SK-N-SH (cell line): ENCODE measurements around the gene GNS. TPM values are rescaled to one million over a fixed set of nuclear protein-coding genes. Genes with fewer than 3 reads are reported as not detected.

Experiments
- CTCF ChIA-PET: fragments of 300-600, 350-600 bp; formaldehyde crosslinking; extraction: SDS; loops from one replicate; lab custom pipeline; 2021; lab: Yijun Ruan, JAX
- POLR2A ChIA-PET: fragments of 350-600 bp; sonication (Branson Sonifier 250); formaldehyde crosslinking; extraction: SDS; loops from one replicate; lab custom pipeline; 2020; ENCODE audit warnings: antibody characterized with exemption, inconsistent platforms; lab: Yijun Ruan, JAX
- DNase-seq: peaks from one replicate; pipeline ENCODE4 v3.0.0; 2012
- H2AFZ ChIP-seq: fragments of 200-600 bp; sonication (generic); 2 replicates; pipeline ENCODE4 v1.8.1; 2016; ENCODE audit warnings: antibody characterized with exemption, mild to moderate bottlenecking, low read depth
- H3F3A ChIP-seq: fragments of 200-600 bp; sonication (generic); replicated peaks from 2 replicates; pipeline ENCODE3; 2016; ENCODE audit warnings: antibody characterized with exemption, mild to moderate bottlenecking; ENCODE audit not compliant: insufficient read depth
- H3K27ac ChIP-seq, 2 experiments: fragments of 200-500 bp in 1 of 2; fragments of 200-600 bp in 1 of 2; sonication (Bioruptor generic) in 1 of 2; sonication (generic), shearing (Covaris generic) in 1 of 2; 2 replicates each; pipeline versions ENCODE4 v1.5.1 to v1.6.1; 2014 to 2016; ENCODE audit warnings: low read depth in 2 of 2, inconsistent platforms in 1 of 2, low read length in 1 of 2, mild to moderate bottlenecking in 1 of 2, mixed read lengths in 1 of 2
- H3K27me3 ChIP-seq: fragments of 200-600 bp; sonication (generic), shearing (Covaris generic); 2 replicates; pipeline ENCODE4 v1.6.1; 2016; ENCODE audit warnings: mixed run types; ENCODE audit not compliant: insufficient read depth
- H3K36me3 ChIP-seq, 2 experiments: fragments of 200-500 bp in 1 of 2; fragments of 200-600 bp in 1 of 2; sonication (Bioruptor generic) in 1 of 2; sonication (generic) in 1 of 2; replicated peaks in 1 of 2; 2 replicates each; pipeline versions ENCODE3 to v1.5.1; 2014 to 2016; ENCODE audit warnings: low read length in 1 of 2, mild to moderate bottlenecking in 1 of 2; ENCODE audit not compliant: insufficient read depth in 2 of 2, control insufficient read depth in 1 of 2
- H3K4me1 ChIP-seq, 2 experiments: fragments of 200-500 bp in 1 of 2; fragments of 200-600 bp in 1 of 2; sonication (Bioruptor generic) in 1 of 2; sonication (generic), shearing (Covaris generic) in 1 of 2; 2 replicates each; pipeline versions ENCODE4 v1.5.1 to v1.6.1; 2014 to 2016; ENCODE audit warnings: low read depth in 1 of 2, low read length in 1 of 2, mixed run types in 1 of 2; ENCODE audit not compliant: insufficient read depth in 2 of 2, control insufficient read depth in 1 of 2
- H3K4me2 ChIP-seq: fragments of 200-600 bp; sonication (generic), shearing (Covaris generic); 2 replicates; pipeline ENCODE4 v1.6.1; 2017; ENCODE audit warnings: mixed run types
- H3K4me3 ChIP-seq, 2 experiments: fragments of 200-500 bp in 1 of 2; fragments of 200-600 bp in 1 of 2; sonication (Bioruptor generic) in 1 of 2; sonication (generic), shearing (Covaris generic) in 1 of 2; 2 replicates each; pipeline versions ENCODE4 v1.5.1 to v1.8.1; 2014 to 2016; ENCODE audit warnings: low read depth in 2 of 2, inconsistent platforms in 1 of 2, low read length in 1 of 2, mild to moderate bottlenecking in 1 of 2, mixed read lengths in 1 of 2, moderate library complexity in 1 of 2
- H3K79me2 ChIP-seq: fragments of 200-600 bp; sonication (generic); 2 replicates; pipeline ENCODE4 v1.8.1; 2017; ENCODE audit warnings: mild to moderate bottlenecking; ENCODE audit not compliant: insufficient read depth
- H3K9ac ChIP-seq: fragments of 200-600 bp; sonication (generic); 2 replicates; pipeline ENCODE4 v1.6.1; 2017; ENCODE audit warnings: mixed run types
- H3K9me2 ChIP-seq: fragments of 200-600 bp; sonication (generic); 2 replicates; pipeline ENCODE4 v1.6.1; 2017; ENCODE audit warnings: mixed run types
- H3K9me3 ChIP-seq: fragments of 200-600 bp; sonication (generic); 2 replicates; pipeline ENCODE4 v1.6.1; 2017; ENCODE audit warnings: mixed run types, mild to moderate bottlenecking, moderate library complexity
- H4K20me1 ChIP-seq: fragments of 200-600 bp; sonication (generic); 2 replicates; pipeline ENCODE4 v1.6.1; 2017; ENCODE audit warnings: mild to moderate bottlenecking, mixed run types; ENCODE audit not compliant: insufficient read depth
- CTCF ChIP-seq: fragments of 200-600 bp; sonication (generic); IDR thresholded peaks from 2 replicates; pipeline ENCODE4 v1.6.1; 2017; ENCODE audit warnings: antibody characterized with exemption, mild to moderate bottlenecking, moderate library complexity
- EZH2phosphoT487 ChIP-seq: fragments of 200-600 bp; sonication (generic); IDR thresholded peaks from 2 replicates; pipeline ENCODE4 v1.6.1; 2017; ENCODE audit warnings: low read depth, mixed run types, mild to moderate bottlenecking, antibody characterized with exemption, moderate library complexity, borderline replicate concordance
- FOXM1 ChIP-seq: IDR thresholded peaks from 2 replicates; pipeline ENCODE4 v1.4.0; 2012; ENCODE audit warnings: low read depth, mild to moderate bottlenecking
- GABPA ChIP-seq: IDR thresholded peaks from 2 replicates; pipeline ENCODE4 v1.4.0; 2012; ENCODE audit warnings: low read depth, mild to moderate bottlenecking
- GATA2 ChIP-seq: sonication (generic); formaldehyde crosslinking; IDR thresholded peaks from 2 replicates; pipeline ENCODE4 v1.5.0; 2020; ENCODE audit warnings: mild to moderate bottlenecking, missing genetic modification reagents
- MEF2A ChIP-seq: IDR thresholded peaks from 2 replicates; pipeline ENCODE4 v1.4.0; 2012; ENCODE audit warnings: low read depth, borderline replicate concordance
- NRF1 ChIP-seq: IDR thresholded peaks from 2 replicates; pipeline ENCODE4 v1.6.1; 2012; ENCODE audit warnings: low read depth, mild to moderate bottlenecking, low read length
- POLR2AphosphoS5 ChIP-seq: IDR thresholded peaks from 2 replicates; pipeline ENCODE4 v1.6.1; 2012; ENCODE audit warnings: low read depth, low read length
- RCOR1 ChIP-seq: fragments of 150-350 bp; IDR thresholded peaks from 2 replicates; pipeline ENCODE4 v1.6.1; 2017; ENCODE audit warnings: antibody characterized with exemption, low read length
- SIN3A ChIP-seq: IDR thresholded peaks from 2 replicates; pipeline ENCODE4 v1.6.1; 2012; ENCODE audit warnings: low read depth, mild to moderate bottlenecking, low read length, moderate library complexity, borderline replicate concordance
- SMC3 ChIP-seq: IDR thresholded peaks from 2 replicates; pipeline ENCODE4 v1.6.1; 2012; ENCODE audit warnings: low read depth, low read length, improper control_type of control experiment
- TCF12 ChIP-seq: IDR thresholded peaks from 2 replicates; pipeline ENCODE4 v1.4.0; 2012
- YY1 ChIP-seq: IDR thresholded peaks from 2 replicates; pipeline ENCODE4 v1.4.0; 2012; ENCODE audit warnings: low read depth, mild to moderate bottlenecking
- WGBS: methylation state at CpG from one replicate; pipeline ENCODE4 v1.1.6; 2017; ENCODE audit warnings: low lambda C conversion rate; 5-methylcytosine and 5-hydroxymethylcytosine counted together
- polyA plus RNA-seq, 3 experiments: library from polyadenylated mRNA; depleted of rRNA; stranded (reverse); fragments of >200 nt; gene quantifications; 2 replicates each; pipeline ENCODE4 v1.2.3, GENCODE V29; 2012
- TF ChIP-seq, protein P1 (sequence below): IDR thresholded peaks from 2 replicates; pipeline ENCODE4 v1.4.0; 2012; ENCODE audit warnings: low read depth, borderline replicate concordance
- TF ChIP-seq, protein P2 (sequence below): fragments of 150-350 bp; IDR thresholded peaks from 2 replicates; pipeline ENCODE4 v1.6.1; 2017; ENCODE audit warnings: antibody characterized with exemption, low read length, low read depth, borderline replicate concordance

GNS gene
- polyA plus RNA-seq, 1 of the 3 experiments (the other 2 are of a cell fraction), result 74.8 TPM

GRCh38 chr12:64790166-64790565, 31.0 kb upstream of the GNS start (continued):
- TF ChIP-seq, protein P1, sequence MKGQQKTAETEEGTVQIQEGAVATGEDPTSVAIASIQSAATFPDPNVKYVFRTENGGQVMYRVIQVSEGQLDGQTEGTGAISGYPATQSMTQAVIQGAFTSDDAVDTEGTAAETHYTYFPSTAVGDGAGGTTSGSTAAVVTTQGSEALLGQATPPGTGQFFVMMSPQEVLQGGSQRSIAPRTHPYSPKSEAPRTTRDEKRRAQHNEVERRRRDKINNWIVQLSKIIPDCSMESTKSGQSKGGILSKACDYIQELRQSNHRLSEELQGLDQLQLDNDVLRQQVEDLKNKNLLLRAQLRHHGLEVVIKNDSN, result no peak
- no peak for TF ChIP-seq YY1
- TF ChIP-seq, all 33 proteins: peak for 0

- POLR2A ChIA-PET, result no interaction called here
- CTCF ChIA-PET, result interaction anchor here (1.3 to 3.0 kb wide), 3 partner anchors 11 to 20 kb away, joined by 3 to 15 read pairs (median 12); no protein-coding TSS in a partner anchor
- H3K27me3 ChIP-seq, result peaks cover 40% of the 10 kb centered on the region
- H3K27ac ChIP-seq, result no peak overlapping the region
- no peak overlapping the region for H3K9ac ChIP-seq
- H3K4me2 ChIP-seq, result no peak overlapping the region
- no peak for DNase-seq
- TF ChIP-seq EZH2phosphoT487, result no peak
- no peak for TF ChIP-seq GATA2 (CRISPR knock-in tag)
- TF ChIP-seq MEF2A, result no peak
- no peak for TF ChIP-seq POLR2AphosphoS5
- no peak for TF ChIP-seq SIN3A
- TF ChIP-seq FOXM1, result no peak
- TF ChIP-seq, protein P2, sequence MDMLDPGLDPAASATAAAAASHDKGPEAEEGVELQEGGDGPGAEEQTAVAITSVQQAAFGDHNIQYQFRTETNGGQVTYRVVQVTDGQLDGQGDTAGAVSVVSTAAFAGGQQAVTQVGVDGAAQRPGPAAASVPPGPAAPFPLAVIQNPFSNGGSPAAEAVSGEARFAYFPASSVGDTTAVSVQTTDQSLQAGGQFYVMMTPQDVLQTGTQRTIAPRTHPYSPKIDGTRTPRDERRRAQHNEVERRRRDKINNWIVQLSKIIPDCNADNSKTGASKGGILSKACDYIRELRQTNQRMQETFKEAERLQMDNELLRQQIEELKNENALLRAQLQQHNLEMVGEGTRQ, result no peak
- H3K9me2 ChIP-seq, result no peaks in the 10 kb centered on the region
- peaks cover 0 to 7% of the 10 kb centered on the region in 2 experiments; a peak in 1 of 4 replicates for H3K4me1 ChIP-seq
- no peaks in the 10 kb centered on the region for H3K9me3 ChIP-seq
- 72% methylated on average over 6 of the region's 6 CpGs for WGBS
- H3K36me3 ChIP-seq, result no peaks in the 10 kb centered on the region
- no peaks in the 10 kb centered on the region for H4K20me1 ChIP-seq
- H2AFZ ChIP-seq, result no peak overlapping the region
- no peak overlapping the region for H3K4me3 ChIP-seq
- H3K79me2 ChIP-seq, result no peaks in the 10 kb centered on the region
- no peaks in the 10 kb centered on the region for H3F3A ChIP-seq
Observed at GRCh38 chr12:64785838-64786237, 26.6 kb upstream of the GNS start.

DNA sequence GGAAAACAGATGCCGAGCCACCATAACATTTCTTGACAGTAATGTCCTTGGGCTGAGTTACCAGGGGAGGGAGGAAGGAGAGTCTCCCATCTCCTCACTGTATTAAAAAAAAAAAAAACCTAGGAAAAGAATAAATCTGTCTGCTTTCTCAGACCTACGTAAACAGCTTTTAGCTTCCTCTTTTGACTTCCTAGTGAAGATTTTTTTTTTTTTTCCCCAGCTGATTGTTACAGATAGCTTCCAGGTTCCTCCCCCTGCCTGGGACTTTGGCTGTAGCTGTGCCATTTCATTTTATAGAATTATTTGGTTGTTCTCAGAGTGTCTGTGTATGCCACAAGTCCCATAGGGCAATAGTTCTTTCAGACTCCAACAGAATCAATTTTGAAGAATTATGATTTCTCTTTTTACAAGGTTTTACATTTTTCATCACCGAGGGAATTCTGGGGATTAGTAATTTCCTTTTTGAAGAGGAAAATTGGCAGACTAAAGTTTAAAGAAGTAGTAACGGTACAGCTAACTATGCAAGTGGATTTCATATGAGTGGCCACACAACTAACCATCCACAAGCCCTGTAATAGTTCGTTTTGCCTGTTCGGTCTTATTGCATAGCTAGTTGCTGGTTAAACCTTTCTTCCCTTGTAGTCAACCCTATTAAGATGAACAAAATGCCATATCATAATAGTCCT, 23.1 kb upstream of the GNS start:
- H3F3A ChIP-seq, result no peaks in the 10 kb centered on the region
- 49% methylated on average over 6 of the region's 6 CpGs for WGBS
- ChIA-PET POLR2A (no interaction called here), CTCF (interaction anchor here (1.1 to 4.1 kb wide), 7 partner anchors 10 to 450 kb away, joined by 3 to 38 read pairs (median 4); no protein-coding TSS in a partner anchor)
- H3K27me3 ChIP-seq, result peaks cover 55% of the 10 kb centered on the region
- no peak overlapping the region for H3K4me2 ChIP-seq
- no peak for DNase-seq
- H3K79me2 ChIP-seq, result no peaks in the 10 kb centered on the region
- no peaks in the 10 kb centered on the region for H3K9me2 ChIP-seq
- H3K9ac ChIP-seq, result no peak overlapping the region
- H3K4me3 ChIP-seq, result no peak overlapping the region
- no peak overlapping the region for H2AFZ ChIP-seq
- H4K20me1 ChIP-seq, result no peaks in the 10 kb centered on the region
- H3K27ac ChIP-seq, result no peak overlapping the region
- no peaks in the 10 kb centered on the region for H3K36me3 ChIP-seq
- peaks cover 0 to 7% of the 10 kb centered on the region in 2 experiments; a peak in 1 of 4 replicates for H3K4me1 ChIP-seq
- no peak for TF ChIP-seq YY1
- no peak for TF ChIP-seq GATA2 (CRISPR knock-in tag)
- TF ChIP-seq SMC3, result no peak
- no peak for TF ChIP-seq RCOR1
- TF ChIP-seq TCF12, result no peak
- no peak for TF ChIP-seq GABPA
- no peak for TF ChIP-seq NRF1
- no peak for TF ChIP-seq CTCF
- TF ChIP-seq, protein P2, result no peak
- no peaks in the 10 kb centered on the region for H3K9me3 ChIP-seq
